Measurements from ENCODE around the gene QRICH2. TPM values are rescaled to one million over a fixed set of nuclear protein-coding genes. Genes with fewer than 3 reads are reported as not detected.

The QRICH2 gene
- total and polyA plus RNA-seq, 9 of the 15 experiments (the other 6 are each of a cell fraction or from before 2014, with no cell fraction given), result 0.03 to 1.6 (median 0.81) TPM

- no peak for TF ChIP-seq ZSCAN29 (IDR thresholded peaks at IDR 0.05)
- no peak for TF ChIP-seq BHLHE40 (IDR thresholded peaks at IDR 0.05; ENCODE audit: low read length)
- no peak for TF ChIP-seq SMARCE1 (IDR thresholded peaks at IDR 0.05)
- TF ChIP-seq CCAR2 (IDR thresholded peaks at IDR 0.05; ENCODE audit: low read depth, low read length), result no peak
- no peak for TF ChIP-seq ZNF140 (CRISPR knock-in tag; IDR thresholded peaks at IDR 0.05)
- peak; percentile 60; the same call in 1 of the 2 replicates for TF ChIP-seq RBM14 (IDR thresholded peaks at IDR 0.05; ENCODE audit: borderline replicate concordance, insufficient read depth, low read depth, low read length)
- peak; percentile 98 for TF ChIP-seq ARID2 (IDR thresholded peaks at IDR 0.05)
- TF ChIP-seq ZNF77 (CRISPR knock-in tag; IDR thresholded peaks at IDR 0.05), result no peak
- no peak; the same call in 1 of the 2 replicates for TF ChIP-seq ZNF511 (CRISPR knock-in tag; IDR thresholded peaks at IDR 0.05)
- no peak for TF ChIP-seq ELF1 (tag; IDR thresholded peaks at IDR 0.05)
- no peak; the same call in 1 of the 2 replicates for TF ChIP-seq ETV5 (CRISPR knock-in tag; IDR thresholded peaks at IDR 0.05; ENCODE audit: low read depth)
- no peak for TF ChIP-seq ZNF764 (CRISPR knock-in tag; IDR thresholded peaks at IDR 0.05; ENCODE audit: low read depth)
- no peak for TF ChIP-seq NR2F6 (CRISPR knock-in tag; IDR thresholded peaks at IDR 0.05)
- no peak for TF ChIP-seq AFF4 (CRISPR knock-in tag; IDR thresholded peaks at IDR 0.05)
- TF ChIP-seq MAZ (CRISPR knock-in tag; conservative IDR thresholded peaks at IDR 0.05 in 1 of 2, IDR thresholded peaks at IDR 0.05 in 1 of 2), result peak; percentile 19 to 82; a peak in 2 of 4 replicates
- no peak for TF ChIP-seq ZFPM2 (CRISPR knock-in tag; IDR thresholded peaks at IDR 0.05)
- TF ChIP-seq MBD1 (CRISPR knock-in tag; IDR thresholded peaks at IDR 0.05), result no peak
- TF ChIP-seq JUND (IDR thresholded peaks at IDR 0.05; ENCODE audit: borderline replicate concordance, low read depth, low read length), result peak; percentile 35; the same call in 1 of the 2 replicates
- no peak; the same call in 2 of the 3 replicates for TF ChIP-seq JUND (tag; IDR thresholded peaks at IDR 0.05; ENCODE audit: borderline replicate concordance, low read depth, low read length)
- TF ChIP-seq ARID3B (CRISPR knock-in tag; IDR thresholded peaks at IDR 0.05; ENCODE audit: borderline replicate concordance), result no peak
- no peak for TF ChIP-seq ZNF239 (CRISPR knock-in tag; IDR thresholded peaks at IDR 0.05)
These were observed 28.9 kb downstream of the QRICH2 start (continued) for GRCh38 chr17:76278952-76279741.

Measured in K562 (cell line).